HG03135 (cell line): ENCODE measurements around the gene SURF4.

Source experiments
- ATAC-seq: cut with Tn5 transposase; IDR thresholded peaks from one replicate; pipeline ENCODE4 v1.9.1; 2021; ENCODE audit warnings: mild to moderate bottlenecking, moderate library complexity; ENCODE audit not compliant: unreplicated experiment

Gene SURF4

GRCh38 chr9:133375724-133376654 is at the start of gene SURF4, which contains the start of gene STKLD1:
Gene SURF4 (minus strand): TSS chr9:133376060. CDS start chr9:133375969, 91 bp downstream.
Gene STKLD1 (plus strand): TSS chr9:133376366. CDS start chr9:133376474, 108 bp downstream.
- peak; percentile 90 for ATAC-seq

GRCh38 chr9:133425049-133425632 is 49.3 kb upstream of the SURF4 start:
- no peak for ATAC-seq

- ATAC-seq, result no peak
These were observed 48.3 kb upstream of the SURF4 start for GRCh38 chr9:133424187-133424586.

GRCh38 chr9:133423216-133423615 is 47.4 kb upstream of the SURF4 start:
- ATAC-seq, result no peak

- no peak for ATAC-seq
These were observed 46.0 kb upstream of the SURF4 start, which contains the start of gene ADAMTS13 for GRCh38 chr9:133421615-133422542. Gene ADAMTS13 (plus strand): TSS chr9:133422367. CDS start chr9:133422444, 77 bp downstream.

- no peak for ATAC-seq
These were observed 44.5 kb upstream of the SURF4 start for GRCh38 chr9:133420392-133420827.

GRCh38 chr9:133419005-133419404 is 43.1 kb upstream of the SURF4 start:
- no peak for ATAC-seq

GRCh38 chr9:133417541-133418461 is 41.9 kb upstream of the SURF4 start, which contains the start of gene REXO4:
Gene REXO4 (minus strand): TSS chr9:133418010. CDS start chr9:133417844, 166 bp downstream.
- ATAC-seq, result peak; percentile 61

- no peak for ATAC-seq
These were observed 39.3 kb upstream of the SURF4 start for GRCh38 chr9:133415170-133415569.

GRCh38 chr9:133408042-133408441 is 32.2 kb upstream of the SURF4 start:
- ATAC-seq, result no peak

- no peak for ATAC-seq
These were observed 30.8 kb upstream of the SURF4 start for GRCh38 chr9:133406480-133407307.

GRCh38 chr9:133405508-133406438 is 29.9 kb upstream of the SURF4 start:
- no peak for ATAC-seq

- no peak for ATAC-seq
These were observed 28.7 kb upstream of the SURF4 start for GRCh38 chr9:133404454-133405002.

GRCh38 chr9:133403766-133404453 is 28.1 kb upstream of the SURF4 start:
- ATAC-seq, result no peak

GRCh38 chr9:133402689-133403088 is 26.8 kb upstream of the SURF4 start:
- ATAC-seq, result no peak

GRCh38 chr9:133401588-133401987 is 25.7 kb upstream of the SURF4 start:
- ATAC-seq, result no peak

GRCh38 chr9:133400292-133400691 is 24.4 kb upstream of the SURF4 start:
- no peak for ATAC-seq
